K562 (cell line): Measurements from ENCODE around the gene AGRP. TPM values are rescaled to one million over a fixed set of nuclear protein-coding genes. Genes with fewer than 3 reads are reported as not detected.

Experiments
- ATAC-seq: fragments of 200-7000 bp; cut with Tn5 transposase; 3 replicates; pipeline ENCODE4 v1.9.1; 2020; ENCODE audit warnings: moderate library complexity
- BruUV-seq: library from RNA; stranded (reverse); fragments of 400-500 nt; replicated peaks from 2 replicates; lab custom pipeline; 2021; lab: Mats Ljungman, UMichigan
- CTCF ChIA-PET: fragments of 300-600 bp; formaldehyde crosslinking; extraction: SDS; loops from one replicate; lab custom pipeline; 2021; ENCODE audit warnings: low intra/inter-chr PET ratio; lab: Yijun Ruan, JAX
- POLR2A ChIA-PET: fragments of 300-600, 350-650 bp; sonication (Branson Sonifier 250); formaldehyde crosslinking; extraction: SDS; loops from one replicate; lab custom pipeline; 2021; ENCODE audit warnings: antibody characterized with exemption, inconsistent platforms; lab: Yijun Ruan, JAX
- DNase-seq, 4 experiments: peaks; one replicate each; pipeline versions ENCODE4 v3.0.0 to v3.0.0-alpha.2; 2011 to 2018; ENCODE audit warnings: low spot score in 3 of 4, mixed read lengths in 3 of 4; ENCODE audit errors: extremely low read depth in 1 of 4
- FAIRE-seq: peaks from 2 replicates; lab custom pipeline; 2011; peaks lifted over from hg19 to GRCh38; lab: Jason Lieb, UNC
- H2AFZ ChIP-seq: 2 replicates; pipeline ENCODE4 v1.6.0; 2011; ENCODE audit warnings: low read depth, low read length, control low read depth, inconsistent platforms
- H3K27ac ChIP-seq: fragments of 200-600 bp; 3 replicates; pipeline ENCODE4 v1.8.0; 2011; ENCODE audit warnings: low read depth, mild to moderate bottlenecking, control low read depth, inconsistent platforms, low read length, moderate library complexity, mixed read lengths; ENCODE audit errors: extremely low read depth
- H3K27me3 ChIP-seq, 2 experiments: fragments of 300-600 bp in 1 of 2; 2 replicates in 1 of 2; 3 replicates in 1 of 2; pipeline versions ENCODE4 v1.6.0 to v1.8.0; 2011; ENCODE audit warnings: inconsistent platforms in 2 of 2, low read length in 2 of 2, mild to moderate bottlenecking in 1 of 2, mixed read lengths in 1 of 2, moderate library complexity in 1 of 2; ENCODE audit not compliant: control insufficient read depth in 2 of 2, insufficient read depth in 2 of 2
- H3K36me3 ChIP-seq: fragments of 300-600 bp; 3 replicates; pipeline ENCODE4 v1.8.0; 2011; ENCODE audit warnings: mild to moderate bottlenecking, low read length, inconsistent platforms; ENCODE audit not compliant: control insufficient read depth, insufficient read depth
- H3K4me1 ChIP-seq, 2 experiments: fragments of 200-600 bp in 1 of 2; replicated peaks in 1 of 2; 2 replicates in 1 of 2; 3 replicates in 1 of 2; pipeline versions ENCODE4 v1.5.1 to v1.8.0; 2011; ENCODE audit warnings: inconsistent platforms in 2 of 2, low read length in 2 of 2, mild to moderate bottlenecking in 1 of 2, mixed read lengths in 1 of 2, moderate library complexity in 1 of 2; ENCODE audit not compliant: control insufficient read depth in 2 of 2, insufficient read depth in 2 of 2
- H3K4me2 ChIP-seq: 2 replicates; pipeline ENCODE4 v1.6.1; 2011; ENCODE audit warnings: low read length, control low read depth, inconsistent platforms, mixed read lengths; ENCODE audit not compliant: insufficient read depth
- H3K4me3 ChIP-seq: fragments of 200-600 bp; sonication (generic), shearing (Covaris generic); 2 replicates; pipeline ENCODE4 v1.5.1; 2016; ENCODE audit warnings: control low read depth, inconsistent platforms
- H3K79me2 ChIP-seq: fragments of 200-600 bp; 3 replicates; pipeline ENCODE4 v1.8.0; 2011; ENCODE audit warnings: low read length, inconsistent platforms; ENCODE audit not compliant: control insufficient read depth, insufficient read depth
- H3K9ac ChIP-seq, 2 experiments: 2 replicates each; pipeline versions ENCODE4 v1.6.0 to v1.6.1; 2011; ENCODE audit warnings: low read depth in 2 of 2, low read length in 2 of 2, control low read depth in 1 of 2, inconsistent platforms in 1 of 2, mild to moderate bottlenecking in 1 of 2, mixed read lengths in 1 of 2; ENCODE audit not compliant: insufficient read depth in 1 of 2
- H3K9me1 ChIP-seq: one replicate; pipeline ENCODE4 v1.6.0; 2011; ENCODE audit warnings: inconsistent platforms, mild to moderate bottlenecking, low read length, moderate library complexity; ENCODE audit not compliant: control insufficient read depth, insufficient read depth
- H3K9me3 ChIP-seq: replicated peaks from 2 replicates; pipeline ENCODE4 v1.5.1; 2011; ENCODE audit warnings: low read depth, low read length, inconsistent platforms; ENCODE audit not compliant: control insufficient read depth, insufficient read depth
- H4K20me1 ChIP-seq: replicated peaks from 2 replicates; pipeline ENCODE4 v1.6.1; 2011; ENCODE audit warnings: low read length, inconsistent platforms, mixed read lengths; ENCODE audit not compliant: control insufficient read depth, insufficient read depth
- BMI1 ChIP-seq: fragments of 150-350 bp; IDR thresholded peaks from 2 replicates; pipeline ENCODE4 v1.6.1; 2014; ENCODE audit warnings: low read length
- HNRNPUL1 ChIP-seq: fragments of 200-400 bp; formaldehyde crosslinking; IDR thresholded peaks from 2 replicates; pipeline ENCODE4 v1.6.1; 2017; ENCODE audit warnings: low read length
- NUFIP1 ChIP-seq: fragments of 450-650 bp; IDR thresholded peaks from 2 replicates; pipeline ENCODE4 v1.6.1; 2018; ENCODE audit not compliant: partially characterized antibody
- PCBP1 ChIP-seq: fragments of 200-400 bp; formaldehyde crosslinking; IDR thresholded peaks from 2 replicates; pipeline ENCODE4 v1.6.1; 2018; ENCODE audit warnings: mild to moderate bottlenecking, low read depth, low read length; ENCODE audit not compliant: poor library complexity, severe bottlenecking
- PRPF4 ChIP-seq: fragments of 200-400 bp; formaldehyde crosslinking; IDR thresholded peaks from one replicate; pipeline ENCODE4 v1.6.1; 2017; ENCODE audit warnings: low read length, low read depth, mild to moderate bottlenecking; ENCODE audit not compliant: insufficient read depth, poor library complexity, severe bottlenecking
- PURB ChIP-seq: sonication (generic); formaldehyde crosslinking; IDR thresholded peaks from 2 replicates; pipeline ENCODE4 v1.9.0; 2021; ENCODE audit warnings: low read depth, mild to moderate bottlenecking, missing genetic modification reagents
- ZKSCAN1 ChIP-seq: fragments of 150-350 bp; IDR thresholded peaks from 2 replicates; pipeline ENCODE4 v1.6.1; 2016; ENCODE audit warnings: low read depth, low read length
- WGBS: fragments of 100-300 bp; shearing (Covaris generic); methylation state at CpG from one replicate; pipeline ENCODE4 v1.1.6; 2016; ENCODE audit warnings: low coverage, mixed read lengths; ENCODE audit not compliant: insufficient coverage; ENCODE audit errors: missing lambda C conversion rate; 5-methylcytosine and 5-hydroxymethylcytosine counted together
- in situ Hi-C: fragments of 300-500 bp; cut with MboI; formaldehyde crosslinking; loops from 4 replicates; pipeline ENCODE4 v1.15.0; 2018; ENCODE audit warnings: inconsistent platforms, mixed read lengths
- intact Hi-C: fragments of 100-400 bp; cut with micrococcal nuclease; formaldehyde crosslinking; loops from 2 replicates; pipeline ENCODE4 v1.14.2; 2022
- polyA plus RNA-seq, 8 experiments: library from polyadenylated mRNA; depleted of rRNA in 4 of 8; stranded (reverse) in 5 of 8; unstranded in 3 of 8; fragments of >200 nt; fragmentation: Nextera tagmentation in 2 of 8; fragmentation: Illumina TruSeq in 1 of 8; extraction: Ambion mirVana in 2 of 8; extraction: Trizol in 1 of 8; gene quantifications; 2 replicates each; pipeline versions ENCODE4 v1.2.1 to v1.2.3, GENCODE V29; 2011 to 2014; ENCODE audit warnings: inconsistent platforms in 1 of 8, missing spikeins in 1 of 8
- total RNA-seq, 7 experiments: library from RNA; depleted of rRNA in 6 of 7; stranded (reverse); fragments of >200 nt in 6 of 7; fragmentation: Illumina TruSeq in 2 of 7; extraction: Trizol in 2 of 7; gene quantifications; 2 replicates each; pipeline versions ENCODE4 v1.2.1 to v1.2.3, GENCODE V29; 2011 to 2021; ENCODE audit warnings: low replicate concordance in 1 of 7
- TF ChIP-seq, protein P1 (sequence below): sonication (generic); formaldehyde crosslinking; IDR thresholded peaks from 2 replicates; pipeline ENCODE4 v1.8.0; 2023; ENCODE audit warnings: mild to moderate bottlenecking, missing genetic modification reagents
- TF ChIP-seq, protein P2 (sequence below): fragments of 450-650 bp; IDR thresholded peaks from 2 replicates; pipeline ENCODE4 v1.6.1; 2014; ENCODE audit warnings: low read depth, mild to moderate bottlenecking, moderate library complexity, borderline replicate concordance
- TF ChIP-seq, protein P3 (sequence below): IDR thresholded peaks from 2 replicates; pipeline ENCODE4 v1.6.1; 2014; ENCODE audit warnings: antibody characterized with exemption
- TF ChIP-seq, protein P4 (sequence below): fragments of 450-650 bp; IDR thresholded peaks from one replicate; pipeline ENCODE4 v1.6.1; 2018; ENCODE audit warnings: mild to moderate bottlenecking, moderate library complexity; ENCODE audit not compliant: partially characterized antibody
- TF ChIP-seq, protein P5 (sequence below), 3 experiments: fragments of 200-800 bp in 1 of 3; sonication (Bioruptor generic) in 1 of 3; sonication (generic) in 1 of 3; formaldehyde crosslinking in 1 of 3; IDR thresholded peaks; 2 replicates each; pipeline versions ENCODE4 v1.6.1 to v1.8.0; 2016 to 2022; ENCODE audit warnings: mild to moderate bottlenecking in 2 of 3, missing compliant biosample characterization in 2 of 3, missing genetic modification characterization in 2 of 3, missing genetic modification reagents in 1 of 3

The AGRP gene
- total and polyA plus RNA-seq, 9 of the 15 experiments (the other 6 are each of a cell fraction or from before 2014, with no cell fraction given): not detected

DNA sequence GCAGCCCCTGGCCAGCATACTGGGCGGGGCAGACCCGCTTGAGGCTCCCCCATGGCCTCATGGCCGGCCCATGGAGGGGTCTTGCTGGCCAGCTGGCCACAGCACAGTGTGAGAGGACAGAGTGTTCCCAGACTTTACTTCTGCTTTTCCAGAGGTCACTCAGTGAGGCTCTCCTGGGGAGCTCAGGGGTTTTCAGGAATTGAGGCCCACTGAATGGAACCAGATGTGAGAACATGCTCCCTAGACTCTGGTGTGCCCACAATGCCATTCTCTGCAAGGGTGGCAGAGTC, 23.5 kb downstream of the AGRP start:
- peaks cover 37% of the 10 kb centered on the region for H3K79me2 ChIP-seq
- BruUV-seq: no TSS peak
- TF ChIP-seq, protein P1, sequence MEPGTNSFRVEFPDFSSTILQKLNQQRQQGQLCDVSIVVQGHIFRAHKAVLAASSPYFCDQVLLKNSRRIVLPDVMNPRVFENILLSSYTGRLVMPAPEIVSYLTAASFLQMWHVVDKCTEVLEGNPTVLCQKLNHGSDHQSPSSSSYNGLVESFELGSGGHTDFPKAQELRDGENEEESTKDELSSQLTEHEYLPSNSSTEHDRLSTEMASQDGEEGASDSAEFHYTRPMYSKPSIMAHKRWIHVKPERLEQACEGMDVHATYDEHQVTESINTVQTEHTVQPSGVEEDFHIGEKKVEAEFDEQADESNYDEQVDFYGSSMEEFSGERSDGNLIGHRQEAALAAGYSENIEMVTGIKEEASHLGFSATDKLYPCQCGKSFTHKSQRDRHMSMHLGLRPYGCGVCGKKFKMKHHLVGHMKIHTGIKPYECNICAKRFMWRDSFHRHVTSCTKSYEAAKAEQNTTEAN (CRISPR knock-in tag): no peak
- TF ChIP-seq, protein P2, sequence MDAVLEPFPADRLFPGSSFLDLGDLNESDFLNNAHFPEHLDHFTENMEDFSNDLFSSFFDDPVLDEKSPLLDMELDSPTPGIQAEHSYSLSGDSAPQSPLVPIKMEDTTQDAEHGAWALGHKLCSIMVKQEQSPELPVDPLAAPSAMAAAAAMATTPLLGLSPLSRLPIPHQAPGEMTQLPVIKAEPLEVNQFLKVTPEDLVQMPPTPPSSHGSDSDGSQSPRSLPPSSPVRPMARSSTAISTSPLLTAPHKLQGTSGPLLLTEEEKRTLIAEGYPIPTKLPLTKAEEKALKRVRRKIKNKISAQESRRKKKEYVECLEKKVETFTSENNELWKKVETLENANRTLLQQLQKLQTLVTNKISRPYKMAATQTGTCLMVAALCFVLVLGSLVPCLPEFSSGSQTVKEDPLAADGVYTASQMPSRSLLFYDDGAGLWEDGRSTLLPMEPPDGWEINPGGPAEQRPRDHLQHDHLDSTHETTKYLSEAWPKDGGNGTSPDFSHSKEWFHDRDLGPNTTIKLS: no peak
- TF ChIP-seq ZKSCAN1 (no peak), PURB (CRISPR knock-in tag) (no peak), HNRNPUL1 (no peak), NUFIP1 (no peak), PCBP1 (no peak), BMI1 (no peak), PRPF4 (no peak)
- TF ChIP-seq, protein P3, sequence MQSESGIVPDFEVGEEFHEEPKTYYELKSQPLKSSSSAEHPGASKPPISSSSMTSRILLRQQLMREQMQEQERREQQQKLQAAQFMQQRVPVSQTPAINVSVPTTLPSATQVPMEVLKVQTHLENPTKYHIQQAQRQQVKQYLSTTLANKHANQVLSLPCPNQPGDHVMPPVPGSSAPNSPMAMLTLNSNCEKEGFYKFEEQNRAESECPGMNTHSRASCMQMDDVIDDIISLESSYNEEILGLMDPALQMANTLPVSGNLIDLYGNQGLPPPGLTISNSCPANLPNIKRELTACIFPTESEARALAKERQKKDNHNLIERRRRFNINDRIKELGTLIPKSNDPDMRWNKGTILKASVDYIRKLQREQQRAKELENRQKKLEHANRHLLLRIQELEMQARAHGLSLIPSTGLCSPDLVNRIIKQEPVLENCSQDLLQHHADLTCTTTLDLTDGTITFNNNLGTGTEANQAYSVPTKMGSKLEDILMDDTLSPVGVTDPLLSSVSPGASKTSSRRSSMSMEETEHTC: no peak
- TF ChIP-seq, protein P4, sequence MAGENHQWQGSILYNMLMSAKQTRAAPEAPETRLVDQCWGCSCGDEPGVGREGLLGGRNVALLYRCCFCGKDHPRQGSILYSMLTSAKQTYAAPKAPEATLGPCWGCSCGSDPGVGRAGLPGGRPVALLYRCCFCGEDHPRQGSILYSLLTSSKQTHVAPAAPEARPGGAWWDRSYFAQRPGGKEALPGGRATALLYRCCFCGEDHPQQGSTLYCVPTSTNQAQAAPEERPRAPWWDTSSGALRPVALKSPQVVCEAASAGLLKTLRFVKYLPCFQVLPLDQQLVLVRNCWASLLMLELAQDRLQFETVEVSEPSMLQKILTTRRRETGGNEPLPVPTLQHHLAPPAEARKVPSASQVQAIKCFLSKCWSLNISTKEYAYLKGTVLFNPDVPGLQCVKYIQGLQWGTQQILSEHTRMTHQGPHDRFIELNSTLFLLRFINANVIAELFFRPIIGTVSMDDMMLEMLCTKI: no peak
- TF ChIP-seq, protein P5, sequence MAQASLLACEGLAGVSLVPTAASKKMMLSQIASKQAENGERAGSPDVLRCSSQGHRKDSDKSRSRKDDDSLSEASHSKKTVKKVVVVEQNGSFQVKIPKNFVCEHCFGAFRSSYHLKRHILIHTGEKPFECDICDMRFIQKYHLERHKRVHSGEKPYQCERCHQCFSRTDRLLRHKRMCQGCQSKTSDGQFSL (CRISPR knock-in tag; IDR thresholded peaks at IDR 0.05): no peak
- TF ChIP-seq, protein P5 (tag; IDR thresholded peaks at IDR 0.05): no peak
- TF ChIP-seq, all 486 proteins: peak for 0
- no peak for FAIRE-seq
- ChIA-PET POLR2A (interaction anchor here (0.6 to 1.3 kb wide), 4 partner anchors 8 to 135 kb away, joined by 3 to 6 read pairs (median 4); no protein-coding TSS in a partner anchor), CTCF (no interaction called here)
- Histone ChIP-seq H3K4me2 (peak overlapping the region; percentile 52; the same call in 1 of the 2 replicates), H3K27ac (peak overlapping the region; percentile 15; the same call in 2 of the 3 replicates), H3K9me3 (no peaks in the 10 kb centered on the region), H2AFZ (no peak overlapping the region), H4K20me1 (peaks cover 47% of the 10 kb centered on the region), H3K4me3 (no peak overlapping the region), H3K9me1 (peaks cover 21% of the 10 kb centered on the region), H3K4me1 (peaks cover 26 to 46% of the 10 kb centered on the region in 2 experiments), H3K27me3 (no peaks in the 10 kb centered on the region), H3K36me3 (peaks cover 28% of the 10 kb centered on the region; the same call in 2 of the 3 replicates), H3K9ac (peak overlapping the region; percentile 7 to 85; a peak in 3 of 4 replicates)
- 18% methylated on average over 3 of the region's 3 CpGs for WGBS
- intact Hi-C loops: loop anchor here (10.0 kb wide), 1 partner anchor 505 kb away; no protein-coding TSS in a partner anchor
- DNase-seq: no peak
- peak; percentile 54 for ATAC-seq
- in situ Hi-C loops: no loop called here
